K562 (cell line): ENCODE data around the gene FANCG. TPM values are rescaled to one million over a fixed set of nuclear protein-coding genes. Genes with fewer than 3 reads are reported as not detected.

Source experiments
- ETS1 ChIP-seq: conservative IDR thresholded peaks from 2 replicates; pipeline ENCODE4 v1.6.1; 2011; ENCODE audit warnings: low read depth, mild to moderate bottlenecking, low read length; ENCODE audit not compliant: control insufficient read depth
- FOXK1 ChIP-seq: sonication (generic); formaldehyde crosslinking; IDR thresholded peaks from 2 replicates; pipeline ENCODE4 v1.8.0; 2022; ENCODE audit warnings: missing genetic modification reagents, mild to moderate bottlenecking, borderline replicate concordance
- IFI16 ChIP-seq: fragments of 250-450 bp; sonication (Bioruptor Pico); IDR thresholded peaks from 2 replicates; pipeline ENCODE4 v2.1.2; 2022; ENCODE audit warnings: mild to moderate bottlenecking, inconsistent platforms
- RERE ChIP-seq: sonication (generic); formaldehyde crosslinking; IDR thresholded peaks from 2 replicates; pipeline ENCODE4 v1.8.0; 2023; ENCODE audit warnings: missing genetic modification reagents, mild to moderate bottlenecking, borderline replicate concordance
- THAP7 ChIP-seq: fragments of 250-450 bp; sonication (Bioruptor Pico); IDR thresholded peaks from 2 replicates; pipeline ENCODE4 v1.5.0; 2021
- ZBTB40 ChIP-seq, 2 experiments: fragments of 450-650 bp in 1 of 2; sonication (generic) in 1 of 2; formaldehyde crosslinking in 1 of 2; IDR thresholded peaks; 2 replicates each; pipeline versions ENCODE4 v1.7.1 to v1.9.0; 2016 to 2022; ENCODE audit warnings: inconsistent platforms in 1 of 2, mild to moderate bottlenecking in 1 of 2, missing genetic modification reagents in 1 of 2
- ZNF174 ChIP-seq: fragments of 250-450 bp; sonication (Bioruptor Pico); IDR thresholded peaks from 2 replicates; pipeline ENCODE4 v1.4.0; 2020; ENCODE audit warnings: mild to moderate bottlenecking
- polyA plus RNA-seq, 8 experiments: library from polyadenylated mRNA; depleted of rRNA in 4 of 8; stranded (reverse) in 5 of 8; unstranded in 3 of 8; fragments of >200 nt; fragmentation: Nextera tagmentation in 2 of 8; fragmentation: Illumina TruSeq in 1 of 8; extraction: Ambion mirVana in 2 of 8; extraction: Trizol in 1 of 8; gene quantifications; 2 replicates each; pipeline versions ENCODE4 v1.2.1 to v1.2.3, GENCODE V29; 2011 to 2014; ENCODE audit warnings: inconsistent platforms in 1 of 8, missing spikeins in 1 of 8
- total RNA-seq, 7 experiments: library from RNA; depleted of rRNA in 6 of 7; stranded (reverse); fragments of >200 nt in 6 of 7; fragmentation: Illumina TruSeq in 2 of 7; extraction: Trizol in 2 of 7; gene quantifications; 2 replicates each; pipeline versions ENCODE4 v1.2.1 to v1.2.3, GENCODE V29; 2011 to 2021; ENCODE audit warnings: low replicate concordance in 1 of 7

The FANCG gene
- total and polyA plus RNA-seq, 9 of the 15 experiments (the other 6 are each of a cell fraction or from before 2014, with no cell fraction given): 7.5 to 43.9 (median 31.0) TPM

GRCh38 chr9:35071814-35072460 is 7.8 kb downstream of the FANCG start (continued):
- no peak for TF ChIP-seq RERE (CRISPR knock-in tag)
- no peak for TF ChIP-seq ZBTB40 (IDR thresholded peaks at IDR 0.05)
- no peak for TF ChIP-seq ZBTB40 (CRISPR knock-in tag; IDR thresholded peaks at IDR 0.05)
- no peak for TF ChIP-seq IFI16 (CRISPR knock-in tag)
- no peak for TF ChIP-seq FOXK1 (CRISPR knock-in tag)
- no peak for TF ChIP-seq THAP7 (CRISPR knock-in tag)
- no peak for TF ChIP-seq ZNF174 (CRISPR knock-in tag)
- peak; percentile 72 for TF ChIP-seq ETS1
